Transverse colon (tissue), 4 donors: ENCODE results near the gene RBM42. TPM values are rescaled to one million over a fixed set of nuclear protein-coding genes. Genes with fewer than 3 reads are reported as not detected.
A peak's percentile ranks its signal among the peaks of the same experiment; 100 is the strongest.
"Not testable (repeated sequence)": the region's sequence is repeated elsewhere in the genome, so short reads cannot be mapped to it uniquely, and the experiment has no call there.

Experiments
- DNase-seq: peaks from one replicate; pipeline ENCODE4 v3.0.0-alpha.2; 2019
- H3K27ac ChIP-seq, 4 donors: fragments of 200-600 bp; sonication (generic); 2 replicates each; pipeline ENCODE4 v1.5.1; 2016 to 2018; ENCODE audit warnings: inconsistent platforms in 4 of 4
- H3K27me3 ChIP-seq: fragments of 200-600 bp; sonication (generic); 2 replicates; pipeline ENCODE4 v1.5.1; 2017; ENCODE audit warnings: inconsistent platforms
- H3K36me3 ChIP-seq, 4 donors: fragments of 200-600 bp; sonication (generic); 2 replicates each; pipeline ENCODE4 v1.5.1; 2017 to 2019; ENCODE audit warnings: inconsistent platforms in 4 of 4
- H3K4me1 ChIP-seq, 4 donors: fragments of 200-600 bp; sonication (generic); 2 replicates each; pipeline ENCODE4 v1.5.1; 2017 to 2020; ENCODE audit warnings: inconsistent platforms in 4 of 4
- H3K4me3 ChIP-seq, 4 donors: fragments of 200-600 bp; sonication (generic); 1 replicate in 1 of 4; 2 replicates in 3 of 4; pipeline versions ENCODE4 v1.5.1 to v1.6.1; 2017 to 2019; ENCODE audit warnings: inconsistent platforms in 4 of 4
- H3K9me3 ChIP-seq, 2 donors: fragments of 200-600 bp; sonication (generic); 2 replicates each; pipeline ENCODE4 v1.5.1; 2017 to 2019; ENCODE audit warnings: inconsistent platforms in 2 of 2
- EP300 ChIP-seq: sonication (generic); formaldehyde crosslinking; IDR thresholded peaks from one replicate; pipeline ENCODE4 v1.6.1; 2017; ENCODE audit warnings: antibody characterized with exemption, low read depth
- POLR2A ChIP-seq: fragments of 450-650 bp; IDR thresholded peaks from one replicate; pipeline ENCODE4 v1.6.1; 2016; ENCODE audit warnings: antibody characterized with exemption, mild to moderate bottlenecking, moderate library complexity
- POLR2AphosphoS5 ChIP-seq, 3 donors: sonication (generic); formaldehyde crosslinking; IDR thresholded peaks; one replicate each; pipeline ENCODE4 v1.6.1; 2016; ENCODE audit warnings: antibody characterized with exemption in 3 of 3
- WGBS, 2 donors: methylation state at CpG; one replicate each; pipeline ENCODE4 v1.1.5; 2018; ENCODE audit warnings: low coverage in 1 of 2; 5-methylcytosine and 5-hydroxymethylcytosine counted together
- in situ Hi-C, 4 donors: fragments of 200-750 bp; cut with MboI; loops; one replicate each; pipeline versions ENCODE4 v1.15.0 to v1.15.1; 2017; ENCODE audit warnings: low sequenced_read_pairs in 3 of 4, low pct_ligation_motif_present in 1 of 4, low pct_unique_long_range_greater_than_20kb in 1 of 4
- intact Hi-C: fragments of 100-400 bp; cut with DNase I; formaldehyde crosslinking; loops from one replicate; pipeline ENCODE4 v1.15.1; 2023; ENCODE audit warnings: low total_unique reads
- total RNA-seq, 4 donors: library from RNA; depleted of rRNA; stranded (reverse); fragments of >200 nt; gene quantifications; one replicate each; pipeline ENCODE4 v1.1.0, GENCODE V29; 2016
- TF ChIP-seq, protein P1 (sequence below), 5 experiments: fragments of 200-600 bp in 3 of 5; fragments of 450-650 bp in 2 of 5; sonication (generic) in 3 of 5; IDR thresholded peaks; 1 replicate in 2 of 5; 2 replicates in 3 of 5; pipeline ENCODE4 v1.5.1; 2016 to 2017; ENCODE audit warnings: antibody characterized with exemption in 5 of 5, inconsistent platforms in 3 of 5, mild to moderate bottlenecking in 2 of 5, moderate library complexity in 1 of 5

RBM42 gene
- total RNA-seq, 4 donors from 2014 or later: 53.1 to 107 (median 62.5) TPM

DNA sequence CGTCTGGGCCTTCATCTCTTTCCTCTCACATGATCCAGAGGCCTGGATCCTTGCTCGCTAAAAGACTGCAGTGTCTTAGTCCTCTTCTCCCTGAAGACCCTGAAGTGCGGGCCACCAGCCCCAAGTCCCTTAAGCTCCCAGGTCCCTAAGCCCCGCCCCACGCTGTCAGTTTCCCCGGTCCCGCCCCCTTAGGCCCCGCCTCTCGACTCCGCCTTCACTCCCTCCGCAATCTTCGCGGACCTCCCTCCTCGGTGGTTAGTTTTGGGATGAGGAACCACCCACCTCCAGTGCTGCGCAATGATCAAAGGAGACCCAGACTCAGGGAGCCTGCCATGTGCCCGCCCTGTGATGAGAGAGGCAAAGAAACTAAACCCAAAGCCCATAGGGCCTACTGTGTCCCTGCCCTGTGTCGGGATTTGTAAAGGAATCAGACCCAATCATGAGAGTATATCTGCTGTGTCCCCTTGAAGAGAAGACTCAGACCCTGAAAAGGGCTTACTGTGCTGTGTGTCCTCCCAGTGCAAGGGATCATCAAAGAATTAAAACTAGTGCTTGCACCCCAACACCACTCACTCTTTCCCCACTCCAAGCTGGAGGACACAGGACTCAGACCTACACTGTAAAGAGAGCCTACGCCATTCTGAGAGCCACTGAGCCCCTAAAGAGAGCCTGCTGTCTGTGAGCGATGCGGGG, 16.3 kb downstream of the RBM42 start:
- Histone ChIP-seq H3K27me3 (no peaks in the 10 kb centered on the region), H3K27ac (peak overlapping the region; percentile 92 to 95 (median 94)), H3K4me1 (peaks cover 8 to 48% (median 36%) of the 10 kb centered on the region in 4 donors), H3K36me3 (peaks cover 0 to 4% (median 0%) of the 10 kb centered on the region in 4 donors), H3K9me3 (no peaks in the 10 kb centered on the region), H3K4me3 (peak overlapping the region; percentile 22 to 70 (median 58))
- in situ Hi-C loops (no loop called here), intact Hi-C loops (no loop called here)
- 19 to 33% methylated on average over 1 to 20 of the region's 20 CpGs for WGBS, 2 donors
- TF ChIP-seq, protein P1, sequence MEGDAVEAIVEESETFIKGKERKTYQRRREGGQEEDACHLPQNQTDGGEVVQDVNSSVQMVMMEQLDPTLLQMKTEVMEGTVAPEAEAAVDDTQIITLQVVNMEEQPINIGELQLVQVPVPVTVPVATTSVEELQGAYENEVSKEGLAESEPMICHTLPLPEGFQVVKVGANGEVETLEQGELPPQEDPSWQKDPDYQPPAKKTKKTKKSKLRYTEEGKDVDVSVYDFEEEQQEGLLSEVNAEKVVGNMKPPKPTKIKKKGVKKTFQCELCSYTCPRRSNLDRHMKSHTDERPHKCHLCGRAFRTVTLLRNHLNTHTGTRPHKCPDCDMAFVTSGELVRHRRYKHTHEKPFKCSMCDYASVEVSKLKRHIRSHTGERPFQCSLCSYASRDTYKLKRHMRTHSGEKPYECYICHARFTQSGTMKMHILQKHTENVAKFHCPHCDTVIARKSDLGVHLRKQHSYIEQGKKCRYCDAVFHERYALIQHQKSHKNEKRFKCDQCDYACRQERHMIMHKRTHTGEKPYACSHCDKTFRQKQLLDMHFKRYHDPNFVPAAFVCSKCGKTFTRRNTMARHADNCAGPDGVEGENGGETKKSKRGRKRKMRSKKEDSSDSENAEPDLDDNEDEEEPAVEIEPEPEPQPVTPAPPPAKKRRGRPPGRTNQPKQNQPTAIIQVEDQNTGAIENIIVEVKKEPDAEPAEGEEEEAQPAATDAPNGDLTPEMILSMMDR (IDR thresholded peaks at IDR 0.05): no peak
- no peak for TF ChIP-seq POLR2A
- no peak for TF ChIP-seq EP300
- no peak for TF ChIP-seq POLR2AphosphoS5 (IDR thresholded peaks at IDR 0.05)
- DNase-seq: peak; percentile 92

- intact Hi-C loops: no loop called here
Measured at GRCh38 chr19:35645680-35646511, 17.1 kb downstream of the RBM42 start.

DNA sequence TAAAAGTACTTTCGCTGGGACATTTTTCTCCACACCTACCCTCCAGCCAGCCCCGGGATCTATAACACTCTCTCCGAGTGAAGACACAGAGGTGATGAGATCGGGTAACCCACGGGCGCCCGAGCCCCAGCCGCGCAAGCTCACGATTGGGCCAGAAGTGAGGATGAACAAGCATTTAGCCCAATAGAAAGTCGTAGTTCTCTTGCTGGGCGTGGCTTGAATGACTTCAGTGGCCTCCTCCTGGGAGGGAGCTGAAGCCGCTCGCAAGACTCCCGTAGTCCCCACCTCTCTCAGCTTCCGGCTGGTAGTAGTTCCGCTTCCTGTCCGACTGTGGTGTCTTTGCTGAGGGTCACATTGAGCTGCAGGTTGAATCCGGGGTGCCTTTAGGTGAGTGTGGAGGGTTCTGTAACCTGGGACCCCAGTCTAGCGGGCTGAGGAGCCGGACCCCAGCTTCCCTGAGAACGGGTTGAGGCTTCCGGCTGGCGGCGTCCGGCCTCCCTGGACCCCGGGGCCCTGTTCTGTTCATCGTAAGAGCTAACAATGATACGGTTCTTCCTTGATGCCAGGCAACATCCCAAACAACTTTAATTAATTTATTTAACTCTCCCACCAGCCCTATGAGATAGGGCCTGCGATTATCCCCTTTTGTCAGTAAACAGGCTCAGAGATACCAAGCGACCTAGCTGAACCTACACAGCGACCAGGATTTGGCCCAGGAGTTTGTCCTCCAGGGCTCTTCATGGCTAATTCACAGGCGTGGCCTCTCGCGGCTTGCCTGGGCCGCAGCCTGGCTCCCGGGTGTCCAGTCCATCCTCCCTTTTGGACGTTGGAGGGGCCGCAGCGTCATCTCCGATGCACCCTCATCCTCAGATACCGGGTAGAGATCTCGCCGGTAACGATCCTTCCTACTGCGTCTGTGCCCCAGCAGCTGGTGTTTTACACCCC, 19.5 kb downstream of the RBM42 start, which contains the start of gene COX6B1:
Gene COX6B1, plus strand, starts transcription at position 307 of the 945 bp plus-strand sequence. CDS start 2,921 bp downstream, outside the sequence.
- intact Hi-C loops (no loop called here), in situ Hi-C loops (no loop called here)
- DNase-seq: peak; percentile 96
- Histone ChIP-seq H3K4me3 (peak within 1 kb of the TSS; percentile 46 to 84 (median 68)), H3K27ac (peak within 1 kb of the TSS; percentile 84 to 93 (median 90)), H3K4me1 (peaks cover 4 to 35% (median 30%) of the 10 kb centered on the region in 4 donors), H3K27me3 (no peaks in the 10 kb centered on the region), H3K36me3 (peaks cover 0 to 22% (median 11%) of the 10 kb centered on the region in 4 donors), H3K9me3 (no peaks in the 10 kb centered on the region)
- 0% methylated on average over 45 of the region's 46 CpGs; no CpG with 5 or more reads in 1 of the 2 donors for WGBS, 2 donors
- TF ChIP-seq POLR2AphosphoS5 (IDR thresholded peaks at IDR 0.05) (peak; percentile 92 to 98 (median 97)), EP300 (no peak), POLR2A (peak; percentile 95)

More at GRCh38 chr19:35645680-35646511, 17.1 kb downstream of the RBM42 start:
- no peak for DNase-seq
- WGBS, 2 donors: 44 to 73% methylated on average over 2 to 7 of the region's 7 CpGs
- Histone ChIP-seq H3K9me3 (no peaks in the 10 kb centered on the region), H3K36me3 (peaks cover 0 to 7% (median under 1%) of the 10 kb centered on the region in 4 donors), H3K27me3 (no peaks in the 10 kb centered on the region), H3K4me1 (peaks cover 8 to 53% (median 40%) of the 10 kb centered on the region in 4 donors), H3K27ac (peak overlapping the region in 3 of 4 donors; percentile 92 to 95 (median 94)), H3K4me3 (no peak overlapping the region)
- TF ChIP-seq EP300 (no peak), POLR2A (no peak), POLR2AphosphoS5 (IDR thresholded peaks at IDR 0.05) (no peak)
- TF ChIP-seq, protein P1 (IDR thresholded peaks at IDR 0.05): no peak
- in situ Hi-C loops: no loop called here

- no peak for TF ChIP-seq EP300
- TF ChIP-seq, protein P1 (IDR thresholded peaks at IDR 0.05): no peak
- no peak for TF ChIP-seq POLR2AphosphoS5 (IDR thresholded peaks at IDR 0.05)
- TF ChIP-seq POLR2A: no peak
- H3K36me3 ChIP-seq: peaks cover 0 to 41% (median 20%) of the 10 kb centered on the region in 4 donors
Measured at GRCh38 chr19:35650581-35650980, 21.7 kb downstream of the RBM42 start.

GRCh38 chr19:35654828-35655227, 26.0 kb downstream of the RBM42 start:
- H3K4me1 ChIP-seq, H3K27ac ChIP-seq, H3K9me3 ChIP-seq, intact Hi-C loops, in situ Hi-C loops, DNase-seq, H3K4me3 ChIP-seq, H3K27me3 ChIP-seq: not testable (repeated sequence)
- WGBS, 2 donors: 95 to 100% methylated on average over 1 to 6 of the region's 6 CpGs
- peaks cover 0 to 79% (median 31%) of the 10 kb centered on the region in 4 donors for H3K36me3 ChIP-seq

More at GRCh38 chr19:35650581-35650980, 21.7 kb downstream of the RBM42 start:
- H3K9me3 ChIP-seq: no peaks in the 10 kb centered on the region
- no peak overlapping the region for H3K4me3 ChIP-seq
- no peak for DNase-seq
- no peak overlapping the region for H3K27ac ChIP-seq
- intact Hi-C loops: no loop called here
- in situ Hi-C loops: no loop called here
- 71 to 73% methylated on average over 9 of the region's 9 CpGs for WGBS, 2 donors
- no peaks in the 10 kb centered on the region for H3K27me3 ChIP-seq
- H3K4me1 ChIP-seq: peaks cover 0 to 25% (median 20%) of the 10 kb centered on the region in 4 donors
